HepG2 (cell line): ENCODE results near the gene MRPL50. TPM values are rescaled to one million over a fixed set of nuclear protein-coding genes. Genes with fewer than 3 reads are reported as not detected.

Experiments used
- ATAC-seq: fragments of 200-7000 bp; cut with Tn5 transposase; 3 replicates; pipeline ENCODE4 v1.9.1; 2020; ENCODE audit warnings: mild to moderate bottlenecking, moderate library complexity
- BruUV-seq: library from RNA; stranded (reverse); fragments of 400-500 nt; replicated peaks from 2 replicates; lab custom pipeline; 2021; lab: Mats Ljungman, UMichigan
- CTCF ChIA-PET: fragments of 300-600 bp; formaldehyde crosslinking; extraction: SDS; loops from one replicate; lab custom pipeline; 2021; ENCODE audit warnings: low total read pairs, inconsistent platforms, low intra/inter-chr PET ratio; lab: Yijun Ruan, JAX
- POLR2A ChIA-PET: fragments of 350-600 bp; sonication (Branson Sonifier 250); formaldehyde crosslinking; loops from one replicate; lab custom pipeline; 2020; ENCODE audit warnings: antibody characterized with exemption, inconsistent platforms; lab: Yijun Ruan, JAX
- DNase-seq: peaks from one replicate; pipeline ENCODE4 v3.0.0-alpha.2; 2015; ENCODE audit warnings: low spot score
- FAIRE-seq: peaks from 3 replicates; lab custom pipeline; 2011; peaks lifted over from hg19 to GRCh38; lab: Jason Lieb, UNC
- H2AFZ ChIP-seq: one replicate; pipeline ENCODE4 v1.6.1; 2011; ENCODE audit warnings: low read length, inconsistent platforms
- H3K27ac ChIP-seq: fragments of 300-600 bp; 3 replicates; pipeline ENCODE4 v1.8.0; 2011; ENCODE audit warnings: mixed run types, mild to moderate bottlenecking, mixed read lengths, low read length, inconsistent platforms; ENCODE audit not compliant: insufficient read depth; ENCODE audit errors: extremely low read length
- H3K27me3 ChIP-seq, 2 experiments: fragments of 200-600 bp in 1 of 2; 2 replicates in 1 of 2; 3 replicates in 1 of 2; pipeline versions ENCODE4 v1.6.0 to v1.8.0; 2011; ENCODE audit warnings: low read length in 2 of 2, mild to moderate bottlenecking in 2 of 2, moderate library complexity in 2 of 2, inconsistent platforms in 1 of 2; ENCODE audit not compliant: insufficient read depth in 2 of 2, control insufficient read depth in 1 of 2
- H3K36me3 ChIP-seq, 2 experiments: fragments of 200-600 bp in 1 of 2; replicated peaks in 1 of 2; 2 replicates in 1 of 2; 3 replicates in 1 of 2; pipeline versions ENCODE4 v1.5.1 to v1.8.0; 2011; ENCODE audit warnings: low read length in 2 of 2, inconsistent platforms in 1 of 2; ENCODE audit not compliant: insufficient read depth in 2 of 2, control insufficient read depth in 1 of 2
- H3K4me1 ChIP-seq: 2 replicates; pipeline ENCODE4 v1.5.1; 2012; ENCODE audit warnings: low read length, inconsistent platforms; ENCODE audit not compliant: insufficient read depth
- H3K4me2 ChIP-seq: 2 replicates; pipeline ENCODE4 v1.6.0; 2011; ENCODE audit warnings: low read depth, low read length, inconsistent platforms
- H3K4me3 ChIP-seq, 3 experiments: fragments of 200-600 bp in 1 of 3; sonication (generic), shearing (Covaris generic) in 1 of 3; replicated peaks in 1 of 3; 2 replicates each; pipeline ENCODE4 v1.5.1; 2011 to 2016; ENCODE audit warnings: low read length in 3 of 3, inconsistent platforms in 2 of 3, low read depth in 2 of 3, mild to moderate bottlenecking in 2 of 3, control low read depth in 1 of 3, mixed read lengths in 1 of 3; ENCODE audit not compliant: insufficient read depth in 1 of 3
- H3K79me2 ChIP-seq: one replicate; pipeline ENCODE4 v1.6.1; 2011; ENCODE audit warnings: low read length, inconsistent platforms; ENCODE audit not compliant: insufficient read depth
- H3K9ac ChIP-seq: 2 replicates; pipeline ENCODE4 v1.6.0; 2011; ENCODE audit warnings: mild to moderate bottlenecking, low read depth, low read length, inconsistent platforms; ENCODE audit not compliant: insufficient read depth
- H3K9me3 ChIP-seq: 2 replicates; pipeline ENCODE4 v1.5.1; 2012; ENCODE audit warnings: mild to moderate bottlenecking, low read length
- H4K20me1 ChIP-seq: 2 replicates; pipeline ENCODE4 v1.6.0; 2011; ENCODE audit warnings: inconsistent platforms, mild to moderate bottlenecking, low read length, moderate library complexity; ENCODE audit not compliant: insufficient read depth
- CEBPB ChIP-seq: IDR thresholded peaks from 2 replicates; pipeline ENCODE4 v1.6.1; 2011; ENCODE audit warnings: low read depth, low read length, improper control_type of control experiment, borderline replicate concordance
- CEBPG ChIP-seq: IDR thresholded peaks from 2 replicates; pipeline ENCODE4 v1.6.1; 2016
- NFE2L2 ChIP-seq: fragments of 150-350 bp; IDR thresholded peaks from 2 replicates; pipeline ENCODE4 v1.6.1; 2014; ENCODE audit warnings: low read length
- TAF1 ChIP-seq: sonication (generic); formaldehyde crosslinking; IDR thresholded peaks from 2 replicates; pipeline ENCODE4 v1.4.0; 2020; ENCODE audit warnings: missing genetic modification reagents
- THAP11 ChIP-seq: IDR thresholded peaks from 2 replicates; pipeline ENCODE4 v1.6.1; 2016; ENCODE audit warnings: missing biosample characterization, missing genetic modification reagents
- WGBS: methylation state at CpG from one replicate; pipeline ENCODE4 v1.1.6; 2017; ENCODE audit warnings: low lambda C conversion rate; 5-methylcytosine and 5-hydroxymethylcytosine counted together
- in situ Hi-C: cut with HindIII; loops from 2 replicates; pipeline ENCODE4 v1.10.0; 2017; ENCODE audit warnings: low pct_unique_long_range_greater_than_20kb; ENCODE audit not compliant: extremely low pct_ligation_motif_present
- intact Hi-C: fragments of 100-400 bp; cut with micrococcal nuclease; formaldehyde crosslinking; loops from one replicate; pipeline ENCODE4 v1.10.0; 2022; ENCODE audit not compliant: unreplicated experiment
- polyA plus RNA-seq, 8 experiments: library from polyadenylated mRNA; depleted of rRNA in 3 of 8; stranded (reverse) in 7 of 8; unstranded in 1 of 8; fragments of >200 nt; fragmentation: Illumina TruSeq in 4 of 8; extraction: Trizol in 4 of 8; gene quantifications; 2 replicates each; pipeline versions ENCODE4 v1.2.1 to v1.2.3, GENCODE V29; 2011 to 2016; ENCODE audit warnings: low read depth in 4 of 8, missing spikeins in 1 of 8, mixed read lengths in 1 of 8; ENCODE audit not compliant: insufficient read depth in 1 of 8
- total RNA-seq, 5 experiments: library from RNA; depleted of rRNA; stranded (reverse); fragments of >200 nt; fragmentation: Illumina TruSeq; extraction: Trizol; gene quantifications; 2 replicates each; pipeline ENCODE4 v1.2.3, GENCODE V29; 2016; ENCODE audit warnings: low read depth in 1 of 5
- TF ChIP-seq, protein P1 (sequence below), 2 experiments: fragments of 450-650 bp in 1 of 2; sonication (generic) in 1 of 2; formaldehyde crosslinking; IDR thresholded peaks; 2 replicates each; pipeline versions ENCODE4 v1.5.0 to v1.8.0; 2020 to 2022; ENCODE audit warnings: mild to moderate bottlenecking in 1 of 2, missing genetic modification reagents in 1 of 2
- TF ChIP-seq, protein P2 (sequence below): IDR thresholded peaks from 2 replicates; pipeline ENCODE4 v1.6.1; 2016; ENCODE audit warnings: missing compliant biosample characterization, missing genetic modification reagents, borderline replicate concordance
- TF ChIP-seq, protein P3 (sequence below): sonication (generic); formaldehyde crosslinking; IDR thresholded peaks from 2 replicates; pipeline ENCODE4 v1.5.0; 2020; ENCODE audit warnings: missing genetic modification reagents

Gene MRPL50
- total and polyA plus RNA-seq, 2 of the 13 experiments (the other 11 are each of a cell fraction or from before 2014, with no cell fraction given) = 37.1 to 70.0 TPM

DNA sequence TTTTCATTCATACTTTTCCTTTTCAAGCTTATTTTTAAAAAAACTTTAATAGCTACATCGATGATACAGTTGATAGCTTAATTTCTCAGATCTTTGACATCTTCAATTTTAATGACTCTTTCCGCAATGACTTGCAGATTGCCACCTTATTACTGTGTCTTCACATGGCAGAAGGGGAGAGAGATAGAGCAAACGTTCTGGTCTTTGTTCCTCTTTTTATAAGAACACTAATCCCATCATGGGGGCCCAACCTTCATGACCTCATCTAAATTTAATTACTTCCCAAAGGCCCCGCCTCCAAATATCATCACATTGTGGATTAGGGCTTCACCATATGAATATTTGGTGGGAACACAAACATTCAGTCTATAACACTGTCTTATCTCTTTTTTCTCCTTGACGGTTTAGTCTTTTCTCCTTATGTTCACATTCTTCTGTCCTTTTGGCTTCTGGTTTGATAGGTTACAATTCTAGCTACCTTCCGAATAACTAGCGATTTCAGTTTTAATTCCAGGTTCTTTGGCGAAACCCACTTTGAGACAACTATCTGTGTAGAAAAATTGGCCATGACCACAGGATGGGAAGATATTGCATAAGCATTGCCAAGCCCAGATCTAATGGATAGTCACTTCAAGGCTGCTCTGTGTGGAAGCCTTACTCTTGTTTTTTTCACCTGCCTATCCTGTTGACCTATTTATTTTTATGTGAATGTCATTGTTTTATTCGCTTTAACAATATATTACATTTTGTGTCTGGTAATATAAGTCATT is 5.3 kb upstream of the MRPL50 start:
- 94% methylated on average over 9 of the region's 9 CpGs for WGBS
- ChIA-PET CTCF (no interaction called here), POLR2A (interaction anchor here (0.7 to 1.1 kb wide), 2 partner anchors 8 to 11 kb away, joined by 3 read pairs; no protein-coding TSS in a partner anchor)
- DNase-seq = no peak
- no peak overlapping the region for H3K4me3 ChIP-seq
- H3K9ac ChIP-seq = no peak overlapping the region
- FAIRE-seq = no peak
- intact Hi-C loops = loop anchor here (1.0 kb wide), 1 partner anchor 17 kb away; no protein-coding TSS in a partner anchor
- no peak for ATAC-seq
- TF ChIP-seq, protein P1, sequence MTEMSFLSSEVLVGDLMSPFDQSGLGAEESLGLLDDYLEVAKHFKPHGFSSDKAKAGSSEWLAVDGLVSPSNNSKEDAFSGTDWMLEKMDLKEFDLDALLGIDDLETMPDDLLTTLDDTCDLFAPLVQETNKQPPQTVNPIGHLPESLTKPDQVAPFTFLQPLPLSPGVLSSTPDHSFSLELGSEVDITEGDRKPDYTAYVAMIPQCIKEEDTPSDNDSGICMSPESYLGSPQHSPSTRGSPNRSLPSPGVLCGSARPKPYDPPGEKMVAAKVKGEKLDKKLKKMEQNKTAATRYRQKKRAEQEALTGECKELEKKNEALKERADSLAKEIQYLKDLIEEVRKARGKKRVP (CRISPR knock-in tag; IDR thresholded peaks at IDR 0.05) = peak in 1 of 2 experiments; percentile 66; a peak in 1 of 4 replicates
- TF ChIP-seq THAP11 (CRISPR knock-in tag) (0 out of 2 replicates have a peak, but pooled peaks have one; percentile 5), CEBPG (CRISPR knock-in tag) (peak; percentile 56; the same call in 1 of the 2 replicates), CEBPB (peak; percentile 36; the same call in 1 of the 2 replicates), TAF1 (no peak), NFE2L2 (peak; percentile 31; the same call in 1 of the 2 replicates)
- TF ChIP-seq, protein P2, sequence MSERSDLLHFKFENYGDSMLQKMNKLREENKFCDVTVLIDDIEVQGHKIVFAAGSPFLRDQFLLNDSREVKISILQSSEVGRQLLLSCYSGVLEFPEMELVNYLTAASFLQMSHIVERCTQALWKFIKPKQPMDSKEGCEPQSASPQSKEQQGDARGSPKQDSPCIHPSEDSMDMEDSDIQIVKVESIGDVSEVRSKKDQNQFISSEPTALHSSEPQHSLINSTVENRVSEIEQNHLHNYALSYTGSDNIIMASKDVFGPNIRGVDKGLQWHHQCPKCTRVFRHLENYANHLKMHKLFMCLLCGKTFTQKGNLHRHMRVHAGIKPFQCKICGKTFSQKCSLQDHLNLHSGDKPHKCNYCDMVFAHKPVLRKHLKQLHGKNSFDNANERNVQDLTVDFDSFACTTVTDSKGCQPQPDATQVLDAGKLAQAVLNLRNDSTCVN = no peak
- TF ChIP-seq, protein P3, sequence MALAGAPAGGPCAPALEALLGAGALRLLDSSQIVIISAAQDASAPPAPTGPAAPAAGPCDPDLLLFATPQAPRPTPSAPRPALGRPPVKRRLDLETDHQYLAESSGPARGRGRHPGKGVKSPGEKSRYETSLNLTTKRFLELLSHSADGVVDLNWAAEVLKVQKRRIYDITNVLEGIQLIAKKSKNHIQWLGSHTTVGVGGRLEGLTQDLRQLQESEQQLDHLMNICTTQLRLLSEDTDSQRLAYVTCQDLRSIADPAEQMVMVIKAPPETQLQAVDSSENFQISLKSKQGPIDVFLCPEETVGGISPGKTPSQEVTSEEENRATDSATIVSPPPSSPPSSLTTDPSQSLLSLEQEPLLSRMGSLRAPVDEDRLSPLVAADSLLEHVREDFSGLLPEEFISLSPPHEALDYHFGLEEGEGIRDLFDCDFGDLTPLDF (CRISPR knock-in tag) = no peak
- no peak overlapping the region for H3K27ac ChIP-seq
- peaks cover 28 to 84% of the 10 kb centered on the region in 2 experiments for H3K36me3 ChIP-seq
- peaks cover 13% of the 10 kb centered on the region; the same call in 1 of the 2 replicates for H3K9me3 ChIP-seq
- H3K4me2 ChIP-seq = no peak overlapping the region
- in situ Hi-C loops = no loop called here
- H3K27me3 ChIP-seq = no peaks in the 10 kb centered on the region; a peak in 1 of 5 replicates
- BruUV-seq = no TSS peak
- peaks cover 60% of the 10 kb centered on the region for H3K4me1 ChIP-seq
- H3K79me2 ChIP-seq = peaks cover 48% of the 10 kb centered on the region
- no peak overlapping the region for H2AFZ ChIP-seq
- H4K20me1 ChIP-seq = 0 out of 2 replicates have a peak, but pooled peaks cover 7% of the 10 kb centered on the region
